HFFc6 (cell line): Measurements from ENCODE around the gene C10orf71. TPM values are rescaled to one million over a fixed set of nuclear protein-coding genes. Genes with fewer than 3 reads are reported as not detected.

ENCODE experiments used
- DNase-seq: peaks from one replicate; pipeline ENCODE4 v3.0.0-alpha.2; 2018
- H3K27ac Mint-ChIP-seq: 2 replicates; pipeline ENCODE4 v1.8.0; 2020; ENCODE audit warnings: mild to moderate bottlenecking, mixed read lengths
- H3K27me3 Mint-ChIP-seq: 2 replicates; pipeline ENCODE4 v1.8.0; 2021; ENCODE audit warnings: mild to moderate bottlenecking, moderate library complexity, mixed read lengths; ENCODE audit not compliant: insufficient read depth
- H3K36me3 Mint-ChIP-seq: 2 replicates; pipeline ENCODE4 v1.8.0; 2021; ENCODE audit warnings: low read depth, mixed read lengths
- H3K4me1 Mint-ChIP-seq: 2 replicates; pipeline ENCODE4 v1.8.0; 2020; ENCODE audit warnings: low read depth, mixed read lengths
- H3K4me3 Mint-ChIP-seq: 2 replicates; pipeline ENCODE4 v1.8.0; 2020; ENCODE audit warnings: mild to moderate bottlenecking, moderate library complexity, mixed read lengths
- H3K9me3 Mint-ChIP-seq: 2 replicates; pipeline ENCODE4 v1.8.0; 2020; ENCODE audit warnings: mild to moderate bottlenecking, mixed read lengths
- total RNA-seq, 6 experiments: library from RNA; stranded (reverse); fragmentation: NEBNext Ultra II Directional; extraction: Animal tissue kit (Norgen Biotek cat#: 25700); gene quantifications; 2 replicates in 1 of 6; 3 replicates in 5 of 6; pipeline ENCODE4 v1.2.3, GENCODE V29; 2021
- TF ChIP-seq, protein P1 (sequence below): fragments of 200-600 bp; sonication (generic); IDR thresholded peaks from 2 replicates; pipeline ENCODE4 v1.5.0; 2021; ENCODE audit warnings: antibody characterized with exemption, mild to moderate bottlenecking

Gene C10orf71
- total RNA-seq, 6 experiments from 2014 or later, result not detected

DNA sequence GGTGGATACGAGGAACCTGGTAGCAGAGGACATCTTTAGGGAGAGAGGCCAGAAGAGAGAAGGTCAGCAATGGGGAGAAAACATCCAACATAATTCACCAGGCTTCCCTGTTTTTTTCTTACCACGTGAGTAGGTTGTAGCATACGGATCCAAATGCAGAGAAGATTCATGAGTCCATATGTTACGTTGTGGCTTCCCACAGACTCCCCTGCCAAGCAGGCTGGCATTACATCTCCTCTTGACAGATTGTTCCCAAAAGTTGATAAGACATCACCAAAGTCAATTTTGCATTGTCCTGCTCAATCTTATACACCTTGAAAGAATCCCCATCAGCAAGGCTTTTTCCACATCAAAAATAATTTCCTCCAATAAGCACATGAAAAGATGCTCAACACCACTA, 57.2 kb downstream of the C10orf71 start:
- Mint-ChIP-seq H3K27me3 (peaks cover 13% of the 10 kb centered on the region), H3K36me3 (no peaks in the 10 kb centered on the region), H3K4me3 (no peak overlapping the region), H3K4me1 (no peaks in the 10 kb centered on the region), H3K9me3 (no peaks in the 10 kb centered on the region), H3K27ac (no peak overlapping the region)
- TF ChIP-seq, protein P1, sequence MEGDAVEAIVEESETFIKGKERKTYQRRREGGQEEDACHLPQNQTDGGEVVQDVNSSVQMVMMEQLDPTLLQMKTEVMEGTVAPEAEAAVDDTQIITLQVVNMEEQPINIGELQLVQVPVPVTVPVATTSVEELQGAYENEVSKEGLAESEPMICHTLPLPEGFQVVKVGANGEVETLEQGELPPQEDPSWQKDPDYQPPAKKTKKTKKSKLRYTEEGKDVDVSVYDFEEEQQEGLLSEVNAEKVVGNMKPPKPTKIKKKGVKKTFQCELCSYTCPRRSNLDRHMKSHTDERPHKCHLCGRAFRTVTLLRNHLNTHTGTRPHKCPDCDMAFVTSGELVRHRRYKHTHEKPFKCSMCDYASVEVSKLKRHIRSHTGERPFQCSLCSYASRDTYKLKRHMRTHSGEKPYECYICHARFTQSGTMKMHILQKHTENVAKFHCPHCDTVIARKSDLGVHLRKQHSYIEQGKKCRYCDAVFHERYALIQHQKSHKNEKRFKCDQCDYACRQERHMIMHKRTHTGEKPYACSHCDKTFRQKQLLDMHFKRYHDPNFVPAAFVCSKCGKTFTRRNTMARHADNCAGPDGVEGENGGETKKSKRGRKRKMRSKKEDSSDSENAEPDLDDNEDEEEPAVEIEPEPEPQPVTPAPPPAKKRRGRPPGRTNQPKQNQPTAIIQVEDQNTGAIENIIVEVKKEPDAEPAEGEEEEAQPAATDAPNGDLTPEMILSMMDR, result no peak
- no peak for DNase-seq

DNA sequence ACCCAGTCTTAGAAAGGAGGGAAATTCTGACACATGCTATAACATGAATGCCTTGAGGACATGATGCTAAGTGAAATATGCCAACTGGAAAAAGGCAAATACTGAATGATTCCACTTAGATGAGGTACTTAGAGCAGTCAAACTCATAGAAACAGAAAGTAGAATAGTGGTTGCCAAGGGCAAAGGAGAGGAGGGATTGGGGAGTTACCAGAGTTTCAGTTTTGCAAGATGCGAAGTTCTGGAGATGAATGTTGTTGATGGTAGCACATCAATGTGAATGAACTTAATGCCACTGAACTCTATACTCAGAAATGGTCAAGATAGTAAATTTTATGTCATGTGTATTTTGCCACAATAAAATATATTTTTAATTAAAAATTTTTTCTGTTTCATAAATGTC, 58.0 kb downstream of the C10orf71 start:
- Mint-ChIP-seq H3K4me3 (no peak overlapping the region), H3K9me3 (no peaks in the 10 kb centered on the region), H3K4me1 (no peaks in the 10 kb centered on the region), H3K36me3 (no peaks in the 10 kb centered on the region), H3K27ac (no peak overlapping the region), H3K27me3 (peaks cover 15% of the 10 kb centered on the region)
- TF ChIP-seq, protein P1, result no peak
- DNase-seq, result no peak

DNA sequence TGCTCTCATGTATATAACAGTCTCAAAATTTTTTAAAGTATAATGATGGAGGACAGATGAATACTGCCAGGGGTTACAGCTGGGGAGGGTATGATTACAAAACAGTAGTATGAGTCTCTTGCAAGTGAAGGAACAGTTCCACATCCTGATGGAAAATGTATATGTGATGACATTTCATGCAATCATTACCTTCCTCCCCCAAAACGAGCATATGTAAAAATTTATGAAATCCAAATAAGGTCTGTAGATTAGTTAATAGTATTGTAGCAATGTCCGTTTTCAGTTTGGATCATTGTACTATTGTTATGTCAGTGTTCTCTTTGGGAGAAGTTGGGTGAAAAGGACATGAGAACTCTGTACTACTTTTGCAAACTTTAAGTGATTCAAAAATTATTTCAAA, 58.9 kb downstream of the C10orf71 start:
- Mint-ChIP-seq H3K27ac (no peak overlapping the region), H3K27me3 (peaks cover 22% of the 10 kb centered on the region), H3K4me3 (no peak overlapping the region), H3K4me1 (no peaks in the 10 kb centered on the region), H3K36me3 (no peaks in the 10 kb centered on the region), H3K9me3 (no peaks in the 10 kb centered on the region)
- TF ChIP-seq, protein P1, result no peak
- DNase-seq, result no peak

DNA sequence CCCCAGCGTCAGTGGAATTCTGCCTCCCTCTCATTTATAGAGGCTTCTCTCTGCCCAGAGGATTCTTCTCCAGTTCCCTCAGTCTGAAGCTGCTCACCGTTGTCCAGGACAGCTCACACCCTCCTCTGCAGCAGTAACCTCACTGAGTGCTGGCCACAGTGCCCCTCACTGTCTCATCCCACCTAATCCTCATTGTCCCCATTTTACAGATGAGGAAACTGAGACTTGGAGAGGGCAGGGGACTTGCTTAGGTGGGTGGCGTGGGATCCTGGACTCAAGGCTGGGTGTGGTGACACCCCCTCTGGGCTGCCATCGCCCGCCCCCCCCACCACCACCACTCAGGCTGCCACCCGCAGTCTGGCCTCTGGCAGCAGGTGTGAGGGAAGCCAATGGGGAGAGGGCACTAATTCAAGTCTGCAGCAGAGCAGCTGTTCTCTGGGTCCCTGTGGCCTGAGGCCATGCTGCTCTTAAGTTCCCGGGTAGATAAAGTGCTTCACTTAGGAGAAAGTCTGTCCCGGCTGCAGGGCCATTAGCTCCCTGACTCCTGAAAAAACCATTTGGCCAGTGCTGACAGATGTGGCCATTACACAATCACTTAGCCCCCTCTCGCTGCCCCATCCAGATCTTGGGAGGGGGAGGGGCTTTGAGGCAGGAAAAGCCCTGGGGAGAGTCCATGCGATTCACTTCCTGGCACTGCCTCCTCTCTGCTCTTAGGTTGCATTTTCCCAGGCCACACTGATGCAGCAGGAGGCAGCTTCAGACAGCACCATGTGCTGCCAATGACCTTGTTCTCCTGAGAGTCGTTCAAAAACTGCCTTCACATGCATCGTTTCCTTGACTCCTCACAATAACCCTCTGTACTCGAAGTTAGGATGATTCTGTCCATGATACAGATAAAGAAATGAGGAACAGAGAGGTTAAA, 60.6 kb downstream of the C10orf71 start:
- H3K9me3 Mint-ChIP-seq, result no peaks in the 10 kb centered on the region
- H3K4me1 Mint-ChIP-seq, result no peaks in the 10 kb centered on the region
- peaks cover 27% of the 10 kb centered on the region for H3K27me3 Mint-ChIP-seq
- H3K4me3 Mint-ChIP-seq, result no peak overlapping the region
- no peak overlapping the region for H3K27ac Mint-ChIP-seq
- no peaks in the 10 kb centered on the region for H3K36me3 Mint-ChIP-seq
- no peak for DNase-seq
- TF ChIP-seq, protein P1, result no peak

DNA sequence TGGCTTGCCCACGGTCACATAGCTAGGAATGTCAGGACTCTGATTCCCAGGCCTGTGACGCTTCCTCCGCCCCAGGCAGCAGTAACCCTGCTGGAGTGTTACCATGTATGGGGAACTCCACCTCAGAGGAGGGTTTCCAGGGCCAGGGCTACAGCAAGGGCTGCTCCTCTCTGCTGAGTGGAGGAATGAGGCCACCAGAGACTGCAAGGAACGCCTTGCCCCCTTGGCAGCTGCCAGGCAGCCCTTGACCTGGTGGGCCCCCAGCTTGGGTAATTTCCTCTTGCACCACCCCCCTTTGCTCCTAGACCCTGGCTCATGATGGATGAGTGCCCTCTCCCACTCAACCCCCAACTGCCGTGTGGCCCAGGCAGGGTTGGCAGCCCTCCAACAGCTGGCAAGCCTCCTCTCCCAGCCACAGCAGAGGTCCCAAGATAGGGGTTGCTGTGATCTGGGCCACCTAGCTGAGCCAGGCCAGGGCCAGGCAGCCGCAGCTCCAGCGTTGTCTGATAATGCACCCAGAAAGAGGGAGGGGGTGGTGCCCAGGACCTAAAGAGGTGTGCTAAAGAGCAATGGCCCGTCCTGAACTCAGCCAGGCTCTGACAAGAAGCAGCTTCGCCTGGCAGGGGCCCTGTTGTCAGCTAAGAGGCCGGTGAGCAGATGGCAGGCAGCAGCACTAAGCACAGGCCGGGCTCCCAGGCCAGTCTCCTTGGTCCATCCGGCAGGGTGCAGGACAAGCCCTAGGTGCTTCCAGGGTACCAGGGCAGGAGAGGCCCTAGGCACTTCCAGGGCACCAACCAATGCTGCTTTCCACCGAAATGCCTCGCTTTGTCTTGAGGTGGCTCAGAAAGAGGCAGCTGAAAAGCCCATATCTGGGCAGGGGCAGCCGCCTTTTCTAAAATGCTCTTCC, 61.6 kb downstream of the C10orf71 start:
- Mint-ChIP-seq H3K4me3 (no peak overlapping the region), H3K27ac (no peak overlapping the region), H3K9me3 (no peaks in the 10 kb centered on the region), H3K36me3 (no peaks in the 10 kb centered on the region), H3K4me1 (no peaks in the 10 kb centered on the region), H3K27me3 (peaks cover 30% of the 10 kb centered on the region)
- TF ChIP-seq, protein P1, result no peak
- no peak for DNase-seq
